Activated CD4-positive, alpha-beta T cell treated with anti-CD3 and anti-CD28 coated beads for 48 hours (primary cell): ENCODE measurements around the gene GPR63.

Experiments
- DNase-seq: peaks from one replicate; pipeline ENCODE4 v3.0.0-alpha.2; 2020

GPR63 gene

DNA sequence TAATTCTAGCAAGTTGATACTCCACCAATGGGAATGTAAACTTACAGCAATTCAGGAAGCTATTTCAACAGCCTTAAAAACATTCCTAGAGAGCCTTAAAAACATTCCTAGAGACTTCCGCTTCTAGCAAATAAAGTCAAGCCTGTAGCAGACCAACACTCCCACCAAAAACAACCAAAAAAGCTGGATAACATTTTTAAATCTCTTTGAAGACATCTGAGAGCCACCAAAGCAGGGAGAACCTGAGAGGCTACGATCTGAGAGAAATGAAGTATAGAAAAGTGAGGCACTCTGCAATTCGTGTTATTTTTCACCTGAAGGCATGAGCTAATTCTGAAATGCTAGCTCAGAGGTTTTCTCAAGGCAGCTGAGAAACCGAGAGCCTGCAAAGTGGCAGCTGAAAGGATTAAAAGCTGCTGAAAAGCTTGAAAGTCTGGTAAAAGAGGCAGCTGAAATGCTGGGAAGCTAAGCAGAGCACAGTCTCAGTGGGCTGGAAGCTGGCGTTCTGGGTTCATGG, 20.9 kb downstream of the GPR63 start:
- DNase-seq: no peak

- no peak for DNase-seq
Observed at GRCh38 chr6:96814625-96815024, 22.7 kb downstream of the GPR63 start.

GRCh38 chr6:96812077-96812703, 25.1 kb downstream of the GPR63 start:
- no peak for DNase-seq

DNA sequence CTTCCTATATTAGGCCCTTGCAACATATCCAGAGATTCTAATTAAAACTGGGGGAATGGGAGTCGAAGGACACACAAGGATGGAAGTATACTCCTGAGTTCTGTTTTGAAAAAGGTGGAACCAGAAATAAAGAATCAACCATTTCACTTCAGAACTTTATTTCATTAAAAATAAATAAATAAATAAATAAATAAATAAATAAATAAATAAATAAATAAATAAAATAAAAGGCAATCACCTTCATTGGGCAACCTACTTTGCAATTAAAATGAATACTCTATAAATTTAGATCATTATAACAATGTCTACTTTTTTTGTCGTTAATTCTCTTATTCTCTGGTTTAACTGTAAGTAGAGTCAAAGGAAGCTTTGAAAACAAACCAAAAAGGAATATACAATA, 25.6 kb downstream of the GPR63 start:
- no peak for DNase-seq

- DNase-seq: no peak
Observed at GRCh38 chr6:96811136-96811535, 26.1 kb downstream of the GPR63 start.

GRCh38 chr6:96809119-96809518, 28.2 kb downstream of the GPR63 start:
- no peak for DNase-seq

GRCh38 chr6:96803106-96803481, 34.2 kb downstream of the GPR63 start:
- no peak for DNase-seq

DNA sequence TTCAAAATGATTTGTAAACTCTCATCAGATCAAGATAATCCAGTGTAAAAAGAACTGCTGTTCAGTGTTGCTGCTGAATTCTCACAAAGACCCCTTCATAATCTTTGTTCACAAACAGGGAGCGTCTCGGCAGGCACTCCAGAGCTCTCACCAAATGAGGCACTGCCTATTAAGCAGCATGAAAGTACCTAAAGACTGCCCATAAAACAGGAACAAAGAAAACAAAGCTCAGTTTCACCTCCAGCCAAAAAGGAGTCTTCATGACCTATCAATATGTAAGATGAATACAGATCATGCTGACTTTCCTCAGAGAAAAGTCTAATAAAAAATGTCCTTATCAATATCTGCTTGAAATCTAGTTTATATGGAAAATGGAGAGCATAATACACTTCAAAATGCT, 41.8 kb downstream of the GPR63 start:
- DNase-seq: no peak

DNA sequence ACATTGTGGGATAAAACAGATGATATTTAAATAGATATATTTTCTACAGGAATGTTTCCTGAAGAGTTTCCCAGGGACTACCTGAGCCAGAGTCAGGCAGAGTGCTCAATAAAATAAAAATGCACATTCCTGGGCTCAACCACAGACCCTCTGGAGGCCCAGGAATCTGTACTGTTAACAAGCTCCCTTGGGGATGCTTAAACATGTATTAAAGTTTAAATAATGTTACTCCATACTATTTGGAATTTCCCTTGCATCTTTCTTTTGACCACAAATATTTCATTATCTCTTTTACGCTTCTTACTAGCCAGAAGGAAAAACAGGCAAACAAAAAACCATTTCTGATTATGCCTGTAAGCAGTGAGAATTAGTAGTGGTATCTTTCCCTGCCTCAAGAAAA, 42.3 kb downstream of the GPR63 start:
- DNase-seq: no peak

DNA sequence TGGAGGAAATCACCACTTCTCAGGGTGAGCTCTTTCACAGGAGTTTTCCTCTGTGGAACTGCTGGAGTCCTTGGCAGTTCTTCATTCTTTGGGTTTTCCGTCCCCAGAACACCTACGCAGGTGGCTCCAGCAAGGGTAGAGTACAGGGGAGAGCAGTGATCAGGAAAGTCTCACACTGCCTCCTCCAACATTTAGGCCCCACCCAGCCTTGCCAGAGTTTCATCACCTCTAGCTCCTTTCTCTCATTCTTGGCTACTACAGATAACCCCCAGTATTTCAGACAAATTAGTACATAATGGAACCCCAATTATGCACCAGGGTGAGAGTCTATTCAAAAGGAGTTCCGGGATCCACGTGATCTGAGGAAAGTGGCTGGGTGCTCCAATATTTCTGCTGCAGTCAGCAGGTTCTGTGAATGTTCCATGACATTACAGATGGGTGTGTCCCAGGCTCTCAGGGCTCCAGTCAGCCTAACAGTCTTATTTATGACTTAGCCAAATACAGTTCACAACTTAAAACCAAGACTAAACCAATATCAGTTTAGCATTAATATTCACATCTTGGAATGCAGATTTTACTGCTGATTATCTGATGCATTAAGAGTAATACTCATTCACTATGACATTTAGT, 44.6 kb downstream of the GPR63 start:
- no peak for DNase-seq

- DNase-seq: no peak
Observed at GRCh38 chr6:96789871-96790270, 47.4 kb downstream of the GPR63 start.

DNA sequence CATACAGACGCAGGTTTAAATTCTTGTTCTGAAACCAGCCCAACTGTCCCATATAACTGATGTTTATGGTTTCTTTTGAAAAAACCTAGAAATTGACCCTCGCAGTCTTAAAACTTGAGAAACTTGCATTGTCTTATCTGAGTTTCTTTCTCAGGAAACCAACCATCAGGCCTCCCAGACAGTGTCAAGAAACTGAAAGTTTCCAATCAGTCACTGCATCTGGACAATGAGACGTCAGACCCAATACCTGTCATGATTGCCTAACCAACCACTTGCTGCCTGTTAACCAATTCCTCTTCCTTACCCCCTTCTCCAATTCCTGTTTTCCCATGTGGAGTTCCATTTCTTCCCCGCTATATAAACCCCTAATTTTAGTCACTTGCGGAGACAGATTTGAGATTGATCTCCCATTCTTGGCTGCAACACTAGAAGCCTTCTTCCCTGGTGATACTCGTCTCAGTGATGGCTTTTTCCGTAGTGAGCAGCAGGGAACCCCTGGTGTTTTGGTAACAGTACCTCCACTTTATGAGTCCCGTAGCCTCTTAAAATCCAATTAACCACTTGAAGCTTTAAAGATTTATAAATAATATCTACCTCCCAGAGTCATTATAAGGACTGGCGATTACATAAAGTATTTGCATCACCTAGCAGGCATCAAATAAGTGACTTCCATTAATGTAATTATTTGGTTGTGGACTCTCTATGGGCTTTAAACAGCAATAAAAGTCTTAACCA, 49.3 kb downstream of the GPR63 start:
- no peak for DNase-seq

GRCh38 chr6:96786336-96786735, 50.9 kb downstream of the GPR63 start:
- no peak for DNase-seq

DNA sequence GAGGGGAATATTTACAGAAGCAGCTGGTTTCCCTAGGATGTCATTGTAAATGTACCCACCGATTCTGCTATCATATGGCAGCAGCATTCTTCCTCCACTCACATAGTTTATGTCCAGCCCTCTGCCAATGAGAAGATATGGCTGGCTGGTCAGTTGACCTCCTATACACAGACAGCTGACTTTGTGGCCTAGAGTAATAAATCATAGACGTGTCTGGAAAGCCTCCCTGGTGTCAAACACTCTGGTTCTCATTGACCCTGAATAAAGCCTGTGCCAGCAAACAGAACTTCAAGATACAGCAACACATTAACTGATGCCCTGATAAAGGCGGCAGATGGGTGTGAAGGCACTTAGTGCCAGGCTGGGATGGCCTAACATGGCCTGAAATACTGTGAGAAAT, 52.6 kb downstream of the GPR63 start:
- DNase-seq: no peak

DNA sequence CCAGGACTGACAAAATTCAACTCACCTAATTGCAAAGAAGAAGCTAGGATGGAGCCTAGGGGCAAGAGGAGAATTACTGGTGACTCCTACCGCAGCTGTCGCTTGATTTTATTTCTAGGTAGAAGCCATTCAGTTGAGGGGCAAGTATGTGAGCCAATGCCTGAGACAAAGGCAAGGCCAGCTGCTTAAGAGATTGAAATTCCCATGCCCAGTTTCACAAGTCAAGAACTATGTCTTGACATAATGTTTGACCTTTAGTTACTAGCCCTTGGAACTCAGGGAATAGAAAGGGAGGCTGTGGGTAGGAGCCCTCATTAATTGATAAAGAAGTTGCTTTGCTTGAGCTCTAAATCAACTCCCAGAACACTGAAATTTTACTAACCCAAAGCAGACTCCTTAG, 54.0 kb downstream of the GPR63 start:
- no peak for DNase-seq

GRCh38 chr6:96781557-96781956, 55.7 kb downstream of the GPR63 start:
- DNase-seq: no peak

- no peak for DNase-seq
Observed at GRCh38 chr6:96777113-96777512, 60.2 kb downstream of the GPR63 start.

DNA sequence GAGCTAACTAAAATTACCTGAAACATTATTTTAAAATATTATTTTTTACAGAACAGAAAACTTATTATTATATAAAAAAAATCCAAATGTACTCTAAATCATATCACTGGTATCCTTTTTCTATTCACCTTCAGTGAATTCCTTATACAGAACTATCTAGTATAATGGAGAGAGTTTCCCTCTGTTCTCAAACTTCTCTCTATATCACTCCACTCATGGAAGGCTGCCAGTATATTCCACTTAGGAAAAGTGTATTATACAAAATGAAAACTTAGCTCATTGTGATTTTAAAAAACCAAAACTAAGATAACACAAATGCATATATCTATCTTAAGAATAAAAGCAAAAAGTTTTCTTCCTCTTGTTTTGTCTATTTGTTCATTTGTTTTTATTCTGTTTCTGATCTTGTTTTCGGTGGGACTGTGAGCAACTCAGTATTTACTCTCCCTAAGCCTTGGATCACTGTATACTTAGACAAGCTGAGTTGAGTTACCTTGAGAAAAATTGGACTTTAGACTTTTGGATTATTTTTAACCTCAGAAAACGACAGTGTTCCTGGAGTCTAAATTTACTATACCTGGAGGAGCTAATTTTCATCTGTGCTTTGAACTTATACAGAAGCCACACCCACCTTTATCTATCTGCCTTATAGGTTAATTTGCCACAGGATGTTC, 61.4 kb downstream of the GPR63 start:
- no peak for DNase-seq

DNA sequence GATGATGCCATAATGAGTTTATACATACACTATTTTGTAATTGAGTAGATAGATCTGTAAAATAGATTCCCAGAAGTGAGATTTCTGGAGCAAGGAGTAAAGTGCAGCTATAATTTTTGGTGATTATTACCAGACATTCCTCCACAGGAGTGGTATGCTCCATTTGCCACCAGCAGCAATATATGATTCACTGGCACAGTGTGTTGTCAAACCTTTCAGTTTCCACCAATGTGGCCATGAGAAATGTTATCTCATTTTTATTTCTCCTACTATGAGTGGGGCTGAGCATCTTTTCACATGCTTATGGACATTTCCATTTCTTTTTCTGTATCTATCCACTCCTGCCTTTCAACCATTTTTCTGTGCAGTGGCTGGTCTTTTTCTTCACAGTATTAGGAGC, 70.5 kb downstream of the GPR63 start:
- no peak for DNase-seq

DNA sequence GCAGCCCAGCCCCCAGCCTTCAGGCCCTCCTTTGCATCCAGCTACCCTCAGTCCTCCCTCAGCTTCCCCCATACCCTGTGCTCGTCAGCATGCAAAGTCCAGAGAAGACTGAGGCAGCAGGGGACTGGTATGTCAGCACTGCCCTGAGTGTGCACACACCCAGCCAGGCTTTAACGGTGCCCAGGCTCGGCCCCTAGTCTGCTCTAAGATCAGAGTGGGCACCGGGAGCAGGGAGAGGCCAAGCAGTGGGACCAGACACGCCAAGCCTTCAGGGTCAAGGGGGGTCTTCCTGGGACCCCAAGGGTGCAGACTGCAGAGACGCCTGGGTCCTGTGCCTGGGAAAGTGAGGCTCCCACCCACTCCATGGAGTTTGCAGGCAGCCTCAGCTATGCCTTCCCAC, 74.7 kb downstream of the GPR63 start:
- no peak for DNase-seq

GRCh38 chr6:96761794-96762193, 75.5 kb downstream of the GPR63 start:
- DNase-seq: no peak

DNA sequence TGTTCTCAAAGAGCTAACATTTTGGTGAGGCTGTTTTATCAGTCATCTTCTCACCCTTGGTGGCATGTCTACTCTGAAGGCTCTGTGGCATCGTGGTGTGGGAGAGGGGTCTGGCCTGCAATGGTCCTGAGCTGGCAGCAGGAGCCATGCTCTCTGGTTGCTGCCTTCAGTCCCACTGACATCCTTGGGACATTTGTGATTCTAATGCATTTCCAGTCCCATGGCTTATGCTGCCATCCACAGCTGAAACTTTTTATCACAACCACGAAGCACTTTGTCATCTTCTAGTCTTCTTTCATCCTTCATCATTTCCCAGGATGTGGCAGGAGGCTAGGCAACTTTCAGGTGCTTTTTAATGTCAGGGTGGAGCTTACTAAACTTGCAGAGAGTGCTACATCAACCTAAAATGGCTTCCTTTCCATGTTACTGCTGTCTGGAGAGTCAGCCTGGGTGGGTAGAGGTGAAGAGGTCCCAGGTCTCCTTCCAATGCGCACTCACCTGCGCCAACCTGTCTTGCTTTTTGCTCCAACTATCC, 77.1 kb downstream of the GPR63 start:
- DNase-seq: no peak

DNA sequence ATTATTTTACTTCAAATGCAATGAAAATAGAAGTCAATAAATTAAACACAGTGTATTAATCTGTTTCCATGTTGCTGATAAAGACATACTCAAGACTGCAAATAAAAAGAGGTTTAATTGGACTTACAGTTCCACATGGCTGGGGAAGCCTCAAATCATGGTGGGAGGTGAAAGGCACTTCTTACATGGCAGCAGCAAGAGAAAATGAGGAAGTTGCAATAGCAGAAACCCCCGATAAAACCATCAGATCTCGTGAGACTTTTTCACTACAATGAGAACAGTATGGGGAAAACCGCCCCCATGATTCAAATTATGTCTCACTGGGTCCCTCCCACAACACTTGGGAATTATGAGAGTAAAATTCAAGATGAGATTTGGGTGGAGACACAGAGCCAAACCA, 82.2 kb downstream of the GPR63 start:
- DNase-seq: no peak
